ENCODE data around the gene KRT3. TPM values are rescaled to one million over a fixed set of nuclear protein-coding genes. Genes with fewer than 3 reads are reported as not detected.

Gene KRT3
- total RNA-seq, 1 donor from 2014 or later, result not detected

DNA sequence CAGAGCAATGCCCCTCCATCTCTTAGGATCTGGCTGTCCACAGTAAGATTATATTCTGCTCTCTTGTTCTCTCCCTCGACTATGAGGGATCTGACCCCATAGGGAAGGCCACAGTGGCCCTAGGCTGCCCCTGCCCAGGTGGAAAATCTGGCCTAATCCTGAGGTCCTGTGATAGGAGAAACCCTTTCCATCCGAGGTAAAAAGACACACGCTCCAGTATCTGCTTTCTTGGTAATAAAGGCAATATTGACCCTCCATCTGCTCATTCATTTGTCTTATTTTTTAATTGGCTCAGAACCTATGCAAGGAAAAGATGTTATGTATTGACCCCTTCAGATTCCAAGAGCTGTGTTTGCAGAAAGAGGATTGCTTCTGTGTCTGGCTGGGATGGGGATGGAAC, 28.5 kb downstream of the KRT3 start:
- Mint-ChIP-seq H3K4me3 (ENCODE audit: unreplicated experiment) (no peak overlapping the region), H3K9me3 (ENCODE audit: unreplicated experiment) (no peaks in the 10 kb centered on the region), H3K36me3 (ENCODE audit: low read depth, unreplicated experiment) (no peaks in the 10 kb centered on the region), H3K27me3 (ENCODE audit: unreplicated experiment) (no peaks in the 10 kb centered on the region), H3K4me1 (ENCODE audit: unreplicated experiment) (no peaks in the 10 kb centered on the region), H3K27ac (ENCODE audit: unreplicated experiment) (no peak overlapping the region)
- DNase-seq (ENCODE audit: low spot score), result no peak
- TF ChIP-seq CTCF (IDR thresholded peaks at IDR 0.05; ENCODE audit: unreplicated experiment), result no peak

- Mint-ChIP-seq H3K4me1 (ENCODE audit: unreplicated experiment) (no peaks in the 10 kb centered on the region), H3K36me3 (ENCODE audit: low read depth, unreplicated experiment) (no peaks in the 10 kb centered on the region), H3K27ac (ENCODE audit: unreplicated experiment) (no peak overlapping the region), H3K4me3 (ENCODE audit: unreplicated experiment) (no peak overlapping the region), H3K9me3 (ENCODE audit: unreplicated experiment) (no peaks in the 10 kb centered on the region), H3K27me3 (ENCODE audit: unreplicated experiment) (no peaks in the 10 kb centered on the region)
- TF ChIP-seq CTCF (IDR thresholded peaks at IDR 0.05; ENCODE audit: unreplicated experiment), result no peak
- no peak for DNase-seq (ENCODE audit: low spot score)
Measured at GRCh38 chr12:52767020-52767379, 28.9 kb downstream of the KRT3 start.

- no peak for DNase-seq (ENCODE audit: low spot score)
- TF ChIP-seq CTCF (IDR thresholded peaks at IDR 0.05; ENCODE audit: unreplicated experiment), result no peak
- Mint-ChIP-seq H3K4me3 (ENCODE audit: unreplicated experiment) (no peak overlapping the region), H3K36me3 (ENCODE audit: low read depth, unreplicated experiment) (no peaks in the 10 kb centered on the region), H3K4me1 (ENCODE audit: unreplicated experiment) (no peaks in the 10 kb centered on the region), H3K9me3 (ENCODE audit: unreplicated experiment) (no peaks in the 10 kb centered on the region), H3K27me3 (ENCODE audit: unreplicated experiment) (no peaks in the 10 kb centered on the region), H3K27ac (ENCODE audit: unreplicated experiment) (no peak overlapping the region)
Measured at GRCh38 chr12:52766351-52767019, 29.4 kb downstream of the KRT3 start.

DNA sequence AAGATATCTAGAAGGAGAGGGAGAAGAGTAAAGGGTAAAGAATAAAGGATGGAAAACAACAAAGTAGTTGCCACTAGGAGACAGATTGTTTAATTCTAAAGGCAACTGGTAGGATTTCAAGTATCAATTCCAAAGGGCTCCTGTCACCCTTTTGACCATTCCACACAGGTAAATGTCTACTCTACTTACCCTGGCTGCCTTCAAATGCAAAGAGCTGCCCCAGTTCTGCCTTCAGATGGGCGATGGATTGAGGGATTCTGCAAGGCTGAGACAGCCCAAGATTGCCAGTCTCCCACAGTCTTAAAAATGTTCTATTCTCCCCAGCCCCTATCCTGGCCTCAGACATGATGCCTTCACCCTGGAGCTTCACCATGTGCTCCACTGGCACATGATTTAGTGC, 30.2 kb downstream of the KRT3 start:
- no peak for DNase-seq (ENCODE audit: low spot score)
- Mint-ChIP-seq H3K4me1 (ENCODE audit: unreplicated experiment) (no peaks in the 10 kb centered on the region), H3K36me3 (ENCODE audit: low read depth, unreplicated experiment) (no peaks in the 10 kb centered on the region), H3K4me3 (ENCODE audit: unreplicated experiment) (no peak overlapping the region), H3K9me3 (ENCODE audit: unreplicated experiment) (no peaks in the 10 kb centered on the region), H3K27me3 (ENCODE audit: unreplicated experiment) (no peaks in the 10 kb centered on the region), H3K27ac (ENCODE audit: unreplicated experiment) (no peak overlapping the region)
- TF ChIP-seq CTCF (IDR thresholded peaks at IDR 0.05; ENCODE audit: unreplicated experiment), result no peak

GRCh38 chr12:52763991-52764390, 31.9 kb downstream of the KRT3 start:
- H3K36me3 Mint-ChIP-seq (ENCODE audit: low read depth, unreplicated experiment), result no peaks in the 10 kb centered on the region
- DNase-seq (ENCODE audit: low spot score), result no peak
- H3K9me3 Mint-ChIP-seq (ENCODE audit: unreplicated experiment), result no peaks in the 10 kb centered on the region
- H3K4me1 Mint-ChIP-seq (ENCODE audit: unreplicated experiment), result no peaks in the 10 kb centered on the region
- no peaks in the 10 kb centered on the region for H3K27me3 Mint-ChIP-seq (ENCODE audit: unreplicated experiment)
- no peak for TF ChIP-seq CTCF (IDR thresholded peaks at IDR 0.05; ENCODE audit: unreplicated experiment)
- H3K4me3 Mint-ChIP-seq (ENCODE audit: unreplicated experiment), result no peak overlapping the region
- no peak overlapping the region for H3K27ac Mint-ChIP-seq (ENCODE audit: unreplicated experiment)
